Activated naive CD8-positive, alpha-beta T cell treated with anti-CD3 and anti-CD28 coated beads, Interleukin-2, amount 50 U/mL, for 16 hours (primary cell): ENCODE measurements around the gene TBC1D22B.
"Not testable (repeated sequence)": the region's sequence is repeated elsewhere in the genome, so short reads cannot be mapped to it uniquely, and the experiment has no call there.

Source experiments
- DNase-seq: peaks from one replicate; pipeline ENCODE4 v3.0.0-alpha.2; 2020; ENCODE audit warnings: low read depth, low spot score

The TBC1D22B gene

DNA sequence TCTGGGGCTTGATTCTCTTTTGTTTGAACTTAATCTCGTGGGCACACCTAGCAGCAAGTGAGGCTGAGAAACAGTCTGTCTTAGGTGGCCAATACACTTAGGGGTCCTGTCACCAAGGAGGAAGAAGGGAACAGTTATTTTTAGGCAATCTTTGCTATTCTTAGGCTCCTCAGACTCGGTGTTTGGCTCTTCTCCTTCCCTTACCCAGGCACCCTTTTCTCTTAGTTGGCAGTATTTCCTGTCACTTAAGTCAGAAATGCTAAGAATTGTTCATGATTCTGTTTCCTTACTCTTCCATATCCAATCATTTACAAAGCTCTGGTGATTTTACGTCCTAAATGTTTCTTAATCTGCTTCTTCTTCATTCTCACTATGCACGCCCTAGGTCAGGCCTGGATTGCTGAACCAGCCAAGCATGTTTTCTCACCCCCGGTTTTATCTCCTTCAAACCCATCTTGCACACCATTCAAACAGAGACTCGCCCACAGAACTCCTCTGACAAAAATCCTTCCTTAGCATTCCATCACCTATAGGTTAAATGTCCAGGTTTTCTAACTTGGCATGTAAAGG lies 45.6 kb downstream of the TBC1D22B start:
- no peak for DNase-seq

GRCh38 chr6:37303891-37304503 lies 46.4 kb downstream of the TBC1D22B start:
- DNase-seq, result no peak

DNA sequence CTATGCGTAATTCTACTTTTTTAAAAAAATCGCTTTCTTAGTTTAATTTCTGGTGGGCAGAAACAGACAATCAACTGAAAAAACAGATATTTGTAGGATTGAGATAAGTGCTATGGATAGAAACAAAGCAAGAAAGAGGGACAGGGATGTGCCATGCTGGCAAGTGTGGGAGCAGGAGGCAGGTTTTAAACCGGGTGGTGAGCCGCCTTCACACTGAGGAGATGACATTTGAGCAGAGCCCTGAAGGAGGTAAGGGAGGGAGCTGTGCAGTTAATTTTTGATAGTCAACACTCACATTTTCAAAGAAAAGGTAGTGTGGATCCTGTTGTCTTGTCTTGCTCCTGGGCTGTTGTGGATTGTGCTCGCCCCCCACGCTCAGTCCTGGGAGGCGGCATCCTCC lies 47.2 kb downstream of the TBC1D22B start:
- no peak for DNase-seq

- no peak for DNase-seq
Measured at GRCh38 chr6:37305841-37306425, 48.4 kb downstream of the TBC1D22B start.

GRCh38 chr6:37306624-37307222 lies 49.2 kb downstream of the TBC1D22B start:
- DNase-seq, result no peak

DNA sequence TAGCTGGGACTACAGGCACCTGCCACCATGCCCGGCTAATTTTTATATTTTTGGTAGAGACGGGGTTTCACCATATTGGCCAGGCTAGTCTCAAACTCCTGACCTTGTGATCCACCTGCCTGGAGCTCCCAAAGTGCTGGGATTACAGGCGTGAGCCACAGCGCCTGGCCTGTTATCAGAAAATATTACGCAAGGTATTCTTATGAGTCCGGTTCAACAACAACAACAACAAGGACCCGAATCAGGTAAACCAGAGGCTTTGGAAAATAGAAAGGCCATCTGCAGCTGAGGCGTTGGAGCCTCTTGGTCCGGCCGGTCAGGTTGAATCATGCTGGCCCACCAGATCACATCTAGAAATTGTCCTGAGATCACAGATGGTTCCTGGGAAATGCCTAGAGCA lies 49.9 kb downstream of the TBC1D22B start:
- not testable (repeated sequence) for DNase-seq

GRCh38 chr6:37308069-37308815 lies 50.7 kb downstream of the TBC1D22B start:
- no peak for DNase-seq

DNA sequence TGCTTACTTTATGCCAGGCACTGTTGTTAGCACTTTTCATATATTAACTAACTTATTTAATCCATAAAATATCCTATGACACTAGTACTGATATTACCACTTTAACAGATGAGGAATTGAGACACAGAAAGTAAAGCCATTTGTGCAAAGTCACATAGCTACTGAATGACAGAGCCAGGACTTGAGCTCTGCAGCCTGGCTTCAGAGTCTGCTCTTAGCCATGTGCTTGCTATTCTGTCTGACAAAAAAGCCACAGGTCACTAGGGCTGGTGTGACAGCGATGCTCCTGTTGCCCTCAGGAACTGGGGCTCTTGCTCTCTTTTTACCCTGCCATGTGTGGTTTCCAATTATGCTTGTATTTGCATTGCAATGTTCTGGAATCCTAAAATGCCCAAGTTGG lies 51.5 kb downstream of the TBC1D22B start:
- DNase-seq, result no peak

GRCh38 chr6:37309692-37310091 lies 52.1 kb downstream of the TBC1D22B start:
- no peak for DNase-seq

DNA sequence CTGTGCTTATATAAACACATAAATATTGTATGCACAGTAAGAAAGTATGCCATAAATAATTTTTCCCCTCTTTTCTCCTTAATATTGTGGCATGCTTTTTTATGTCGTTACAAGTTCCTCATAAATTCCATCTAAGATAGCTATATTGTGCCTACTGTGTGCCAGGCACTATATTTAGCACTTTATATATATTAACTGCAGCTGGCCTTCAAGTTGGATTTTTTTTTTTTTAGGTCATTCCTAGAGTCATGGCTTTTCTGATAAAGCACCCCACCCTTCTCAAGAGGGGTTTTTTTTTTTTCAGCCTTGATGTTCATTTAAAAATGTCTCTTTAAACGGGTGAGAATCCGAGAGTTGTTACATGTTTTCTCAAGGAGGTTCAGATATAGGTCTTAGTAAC lies 53.4 kb downstream of the TBC1D22B start:
- DNase-seq, result no peak

DNA sequence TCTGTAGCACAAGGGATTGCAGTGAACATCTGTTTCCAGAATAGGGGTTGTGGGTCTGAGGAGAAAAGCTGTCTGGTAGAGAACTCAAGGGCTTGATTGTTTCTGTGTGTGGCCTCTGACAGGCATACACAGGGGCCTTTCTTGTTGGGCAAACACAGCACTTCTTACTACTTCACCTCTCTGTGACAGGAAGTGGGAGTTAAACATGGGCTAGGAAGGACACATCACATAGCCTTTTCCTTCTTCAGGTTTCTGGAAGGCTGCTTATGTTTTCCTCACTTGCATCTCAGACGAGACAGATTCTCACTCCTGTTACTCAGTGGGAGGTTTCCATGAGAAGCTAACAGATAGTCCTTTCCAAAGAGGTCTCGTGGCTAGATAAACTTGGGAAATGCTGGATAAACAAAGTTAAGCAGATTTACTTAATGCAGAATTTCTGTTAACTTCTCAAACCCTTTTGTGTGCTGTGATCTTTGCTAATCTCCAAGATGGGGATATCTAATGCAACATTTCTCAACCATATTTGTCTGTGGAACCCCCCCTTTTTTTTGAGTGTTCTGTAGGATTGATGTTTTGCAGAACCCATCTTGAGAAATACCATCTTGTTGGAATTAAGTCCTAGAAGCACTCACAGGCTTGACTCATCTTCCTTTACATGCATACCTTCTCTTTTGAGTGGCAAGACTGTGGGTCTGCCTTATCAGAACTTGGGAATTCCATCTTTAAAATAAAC lies 54.3 kb downstream of the TBC1D22B start:
- no peak for DNase-seq

- DNase-seq, result no peak
Measured at GRCh38 chr6:37313723-37314486, 56.3 kb downstream of the TBC1D22B start.

GRCh38 chr6:37314487-37315156 lies 57.0 kb downstream of the TBC1D22B start:
- DNase-seq, result no peak

DNA sequence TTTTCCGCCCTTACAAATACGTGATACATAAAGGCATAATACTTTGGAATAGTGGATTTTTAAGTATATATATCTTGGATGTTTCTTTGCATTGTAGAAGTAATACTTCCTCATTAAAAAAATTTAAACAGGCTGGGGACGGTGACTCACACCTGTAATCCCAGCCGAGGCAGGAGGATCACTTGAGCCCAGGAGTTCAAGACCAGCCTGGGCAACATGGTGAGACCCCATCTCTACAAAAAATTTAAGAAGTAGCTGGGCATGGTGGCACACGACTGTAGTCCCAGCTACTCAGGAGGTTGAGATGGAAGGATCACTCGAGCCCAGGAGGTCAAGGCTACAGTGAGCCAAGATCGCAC lies 57.6 kb downstream of the TBC1D22B start:
- DNase-seq, result no peak

- DNase-seq, result no peak
Measured at GRCh38 chr6:37316071-37316470, 58.5 kb downstream of the TBC1D22B start.

DNA sequence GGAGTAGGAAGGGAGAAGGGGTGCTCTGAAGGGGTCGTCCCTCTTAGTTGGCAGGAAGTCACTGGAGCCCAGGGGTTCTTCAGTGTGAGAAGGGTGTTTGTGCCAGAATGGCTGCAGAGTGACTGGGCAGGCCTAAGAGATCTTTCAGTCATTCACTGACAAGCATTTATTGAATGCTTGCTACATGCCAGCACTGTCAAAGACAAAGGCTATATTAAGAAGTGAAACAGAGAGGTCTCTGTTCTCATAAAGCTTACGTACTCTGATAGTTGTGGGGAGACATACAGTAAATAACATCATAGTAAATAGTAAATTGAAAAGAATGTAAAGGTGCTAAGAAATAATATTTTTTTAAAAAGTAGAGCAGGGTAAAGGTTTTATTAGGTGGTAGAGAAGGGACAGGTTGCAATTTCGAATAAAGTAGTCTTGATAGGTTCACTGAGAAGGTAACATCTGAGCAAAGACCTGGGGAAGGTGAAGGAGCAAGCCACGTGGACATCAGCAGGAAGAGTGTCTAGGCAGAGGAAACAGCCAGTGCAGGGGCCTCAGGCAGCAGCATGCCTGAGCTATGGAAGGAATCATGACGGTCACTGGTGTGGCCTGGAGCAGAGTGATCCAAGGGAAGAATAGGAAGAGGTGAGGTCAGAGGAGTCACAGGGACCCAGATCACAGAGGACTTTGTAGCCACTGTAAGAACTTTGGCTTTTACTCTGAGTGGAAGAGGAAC lies 59.9 kb downstream of the TBC1D22B start:
- DNase-seq, result no peak

DNA sequence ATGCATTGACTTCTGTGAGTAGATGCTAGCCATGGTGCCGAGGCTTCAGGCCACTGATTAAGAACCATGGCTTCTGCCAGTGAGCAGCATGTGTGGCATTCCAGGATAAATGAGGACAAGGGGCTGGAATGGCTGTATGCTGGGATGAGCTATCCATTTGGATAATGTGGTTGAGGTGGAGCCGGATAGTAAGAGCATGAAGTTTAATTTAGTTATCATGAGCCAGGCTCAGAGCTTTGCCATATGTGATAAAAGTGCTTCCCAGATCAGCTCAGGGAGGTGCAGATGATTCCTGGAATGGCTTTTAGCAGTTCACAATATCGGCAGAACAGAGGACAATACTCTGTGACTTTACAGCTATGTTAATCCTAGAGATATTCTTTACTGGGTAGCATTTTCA lies 61.6 kb downstream of the TBC1D22B start:
- DNase-seq, result no peak

GRCh38 chr6:37319856-37320480 lies 62.4 kb downstream of the TBC1D22B start:
- no peak for DNase-seq

GRCh38 chr6:37320646-37321045 lies 63.1 kb downstream of the TBC1D22B start:
- DNase-seq, result no peak
